IPS-18a (cell line): ENCODE measurements around the gene STAG1.
"Not testable (repeated sequence)": the region's sequence is repeated elsewhere in the genome, so short reads cannot be mapped to it uniquely, and the experiment has no call there.

Experiments used
- H3K27ac ChIP-seq: one replicate; pipeline ENCODE4 v1.5.1; 2013; ENCODE audit warnings: low read length
- H3K27me3 ChIP-seq: one replicate; pipeline ENCODE4 v1.6.1; 2013; ENCODE audit warnings: mild to moderate bottlenecking, low read length; ENCODE audit not compliant: control insufficient read depth, insufficient read depth
- H3K36me3 ChIP-seq: one replicate; pipeline ENCODE4 v1.6.1; 2013; ENCODE audit warnings: low read depth, low read length; ENCODE audit not compliant: control insufficient read depth
- H3K4me1 ChIP-seq: one replicate; pipeline ENCODE4 v1.6.1; 2013; ENCODE audit warnings: low read depth, low read length; ENCODE audit not compliant: control insufficient read depth
- H3K4me3 ChIP-seq: one replicate; pipeline ENCODE4 v1.5.1; 2013; ENCODE audit warnings: low read length
- H3K9ac ChIP-seq: one replicate; pipeline ENCODE4 v1.6.1; 2013; ENCODE audit warnings: mild to moderate bottlenecking, low read length, moderate library complexity
- H3K9me3 ChIP-seq: one replicate; pipeline ENCODE4 v1.6.1; 2013; ENCODE audit warnings: low read depth, low read length; ENCODE audit not compliant: control insufficient read depth

The STAG1 gene

GRCh38 chr3:136722916-136723315 lies 29.3 kb downstream of the STAG1 start:
- not testable (repeated sequence) for H3K27me3 ChIP-seq, H3K9me3 ChIP-seq, H3K27ac ChIP-seq, H3K4me3 ChIP-seq, H3K9ac ChIP-seq, H3K4me1 ChIP-seq, H3K36me3 ChIP-seq

GRCh38 chr3:136722399-136722798 lies 29.8 kb downstream of the STAG1 start:
- H3K4me3 ChIP-seq, H3K4me1 ChIP-seq, H3K36me3 ChIP-seq, H3K9me3 ChIP-seq, H3K9ac ChIP-seq, H3K27ac ChIP-seq, H3K27me3 ChIP-seq: not testable (repeated sequence)

- no peaks in the 10 kb centered on the region for H3K36me3 ChIP-seq
- H3K27ac ChIP-seq, result no peak overlapping the region
Measured at GRCh38 chr3:136720091-136720490, 32.1 kb downstream of the STAG1 start.

GRCh38 chr3:136716629-136717028 lies 35.5 kb downstream of the STAG1 start:
- Histone ChIP-seq H3K4me1 (no peaks in the 10 kb centered on the region), H3K36me3 (no peaks in the 10 kb centered on the region), H3K27ac (no peak overlapping the region), H3K27me3 (no peaks in the 10 kb centered on the region), H3K9ac (no peak overlapping the region), H3K9me3 (no peaks in the 10 kb centered on the region), H3K4me3 (no peak overlapping the region)

More at GRCh38 chr3:136720091-136720490, 32.1 kb downstream of the STAG1 start:
- no peak overlapping the region for H3K4me3 ChIP-seq
- H3K9me3 ChIP-seq, result no peaks in the 10 kb centered on the region
- no peaks in the 10 kb centered on the region for H3K4me1 ChIP-seq
- no peaks in the 10 kb centered on the region for H3K27me3 ChIP-seq
- no peak overlapping the region for H3K9ac ChIP-seq

- H3K4me1 ChIP-seq, result no peaks in the 10 kb centered on the region
- no peaks in the 10 kb centered on the region for H3K36me3 ChIP-seq
- H3K27me3 ChIP-seq, result no peaks in the 10 kb centered on the region
- no peaks in the 10 kb centered on the region for H3K9me3 ChIP-seq
- H3K9ac ChIP-seq, result no peak overlapping the region
- no peak overlapping the region for H3K4me3 ChIP-seq
- H3K27ac ChIP-seq, result no peak overlapping the region
Measured at GRCh38 chr3:136714020-136714419, 38.2 kb downstream of the STAG1 start.

- no peak overlapping the region for H3K27ac ChIP-seq
- no peaks in the 10 kb centered on the region for H3K4me1 ChIP-seq
- no peaks in the 10 kb centered on the region for H3K27me3 ChIP-seq
- H3K9ac ChIP-seq, result no peak overlapping the region
- H3K36me3 ChIP-seq, result no peaks in the 10 kb centered on the region
- H3K4me3 ChIP-seq, result no peak overlapping the region
- H3K9me3 ChIP-seq, result no peaks in the 10 kb centered on the region
Measured at GRCh38 chr3:136712941-136713340, 39.2 kb downstream of the STAG1 start.

GRCh38 chr3:136711888-136712287 lies 40.3 kb downstream of the STAG1 start:
- not testable (repeated sequence) for H3K4me1 ChIP-seq

GRCh38 chr3:136711277-136711676 lies 40.9 kb downstream of the STAG1 start:
- H3K27ac ChIP-seq, result no peak overlapping the region
- H3K27me3 ChIP-seq, result no peaks in the 10 kb centered on the region
- no peak overlapping the region for H3K4me3 ChIP-seq
- no peak overlapping the region for H3K9ac ChIP-seq
- no peaks in the 10 kb centered on the region for H3K36me3 ChIP-seq
- H3K9me3 ChIP-seq, result no peaks in the 10 kb centered on the region
- H3K4me1 ChIP-seq, result no peaks in the 10 kb centered on the region

More at GRCh38 chr3:136711888-136712287, 40.3 kb downstream of the STAG1 start:
- not testable (repeated sequence) for H3K27ac ChIP-seq, H3K27me3 ChIP-seq, H3K36me3 ChIP-seq, H3K4me3 ChIP-seq, H3K9me3 ChIP-seq, H3K9ac ChIP-seq

- not testable (repeated sequence) for H3K9ac ChIP-seq, H3K4me3 ChIP-seq, H3K27me3 ChIP-seq, H3K4me1 ChIP-seq, H3K27ac ChIP-seq, H3K36me3 ChIP-seq, H3K9me3 ChIP-seq
Measured at GRCh38 chr3:136709775-136710174, 42.4 kb downstream of the STAG1 start.

- Histone ChIP-seq H3K4me1 (no peaks in the 10 kb centered on the region), H3K27me3 (no peaks in the 10 kb centered on the region), H3K27ac (no peak overlapping the region), H3K9me3 (no peaks in the 10 kb centered on the region), H3K4me3 (no peak overlapping the region), H3K36me3 (no peaks in the 10 kb centered on the region), H3K9ac (no peak overlapping the region)
Measured at GRCh38 chr3:136708333-136708985, 43.7 kb downstream of the STAG1 start.

GRCh38 chr3:136703429-136703828 lies 48.7 kb downstream of the STAG1 start:
- H3K9me3 ChIP-seq, result no peaks in the 10 kb centered on the region
- no peaks in the 10 kb centered on the region for H3K27me3 ChIP-seq

GRCh38 chr3:136699271-136699828 lies 52.8 kb downstream of the STAG1 start:
- Histone ChIP-seq H3K36me3 (no peaks in the 10 kb centered on the region), H3K27me3 (no peaks in the 10 kb centered on the region), H3K4me3 (no peak overlapping the region), H3K9ac (peak overlapping the region; percentile 12), H3K27ac (no peak overlapping the region), H3K9me3 (peaks cover 12% of the 10 kb centered on the region), H3K4me1 (peaks cover 15% of the 10 kb centered on the region)

More at GRCh38 chr3:136703429-136703828, 48.7 kb downstream of the STAG1 start:
- Histone ChIP-seq H3K27ac (no peak overlapping the region), H3K4me3 (no peak overlapping the region), H3K4me1 (peaks cover 14% of the 10 kb centered on the region), H3K9ac (no peak overlapping the region), H3K36me3 (no peaks in the 10 kb centered on the region)
